Skeletal muscle satellite cell (primary cell): ENCODE results near the gene CFD.

Experiments
- H3K27me3 ChIP-seq: 2 replicates; pipeline ENCODE4 v1.7.0; 2013; ENCODE audit warnings: low read length; ENCODE audit not compliant: control insufficient read depth, insufficient read depth
- H3K36me3 ChIP-seq: 2 replicates; pipeline ENCODE4 v1.7.0; 2013; ENCODE audit warnings: mild to moderate bottlenecking, control low read depth, low read length; ENCODE audit not compliant: insufficient read depth
- H3K4me1 ChIP-seq: 2 replicates; pipeline ENCODE4 v1.7.0; 2013; ENCODE audit warnings: low read length; ENCODE audit not compliant: control insufficient read depth, insufficient read depth
- H3K4me2 ChIP-seq: 2 replicates; pipeline ENCODE4 v1.7.0; 2013; ENCODE audit warnings: mild to moderate bottlenecking, low read length
- H3K4me3 ChIP-seq: 2 replicates; pipeline ENCODE4 v1.7.0; 2013; ENCODE audit warnings: low read length
- H3K9ac ChIP-seq: 2 replicates; pipeline ENCODE4 v1.7.0; 2013; ENCODE audit warnings: mild to moderate bottlenecking, low read depth, low read length, moderate library complexity
- H3K9me3 ChIP-seq: replicated peaks from 2 replicates; pipeline ENCODE4 v1.7.0; 2013; ENCODE audit warnings: mild to moderate bottlenecking, control low read depth, low read length

CFD gene

DNA sequence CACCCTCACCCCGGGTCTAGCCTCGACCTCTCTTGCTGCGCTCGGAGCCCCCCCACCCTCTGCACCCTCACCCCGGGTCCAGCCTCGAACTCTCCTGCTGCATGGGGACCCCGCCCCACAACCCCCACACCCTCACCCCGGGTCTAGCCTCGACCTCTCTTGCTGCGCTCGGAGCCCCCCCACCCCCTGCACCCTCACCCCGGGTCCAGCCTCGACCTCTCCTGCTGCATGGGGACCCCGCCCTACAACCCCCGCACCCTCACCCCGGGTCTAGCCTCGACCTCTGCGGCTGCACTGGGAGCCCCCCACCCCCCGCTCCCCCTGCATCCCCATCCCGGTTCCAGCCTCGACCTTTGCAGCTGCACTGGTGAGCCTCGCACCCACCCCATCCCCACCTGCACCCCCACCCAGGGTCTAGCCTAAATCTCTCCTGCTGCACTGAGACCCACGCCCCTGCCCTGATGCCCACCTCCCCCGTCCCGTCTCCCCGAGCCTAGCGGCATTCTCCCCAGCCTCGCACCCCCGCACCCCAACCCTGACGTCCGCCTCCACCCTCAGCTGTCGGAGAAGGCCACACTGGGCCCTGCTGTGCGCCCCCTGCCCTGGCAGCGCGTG lies 1.8 kb downstream of the CFD start:
- Histone ChIP-seq H3K9me3 (no peaks in the 10 kb centered on the region), H3K4me2 (no peak overlapping the region), H3K27me3 (peaks cover 9% of the 10 kb centered on the region), H3K4me1 (peaks cover 6% of the 10 kb centered on the region), H3K36me3 (no peaks in the 10 kb centered on the region), H3K4me3 (no peak overlapping the region), H3K9ac (no peak overlapping the region)

DNA sequence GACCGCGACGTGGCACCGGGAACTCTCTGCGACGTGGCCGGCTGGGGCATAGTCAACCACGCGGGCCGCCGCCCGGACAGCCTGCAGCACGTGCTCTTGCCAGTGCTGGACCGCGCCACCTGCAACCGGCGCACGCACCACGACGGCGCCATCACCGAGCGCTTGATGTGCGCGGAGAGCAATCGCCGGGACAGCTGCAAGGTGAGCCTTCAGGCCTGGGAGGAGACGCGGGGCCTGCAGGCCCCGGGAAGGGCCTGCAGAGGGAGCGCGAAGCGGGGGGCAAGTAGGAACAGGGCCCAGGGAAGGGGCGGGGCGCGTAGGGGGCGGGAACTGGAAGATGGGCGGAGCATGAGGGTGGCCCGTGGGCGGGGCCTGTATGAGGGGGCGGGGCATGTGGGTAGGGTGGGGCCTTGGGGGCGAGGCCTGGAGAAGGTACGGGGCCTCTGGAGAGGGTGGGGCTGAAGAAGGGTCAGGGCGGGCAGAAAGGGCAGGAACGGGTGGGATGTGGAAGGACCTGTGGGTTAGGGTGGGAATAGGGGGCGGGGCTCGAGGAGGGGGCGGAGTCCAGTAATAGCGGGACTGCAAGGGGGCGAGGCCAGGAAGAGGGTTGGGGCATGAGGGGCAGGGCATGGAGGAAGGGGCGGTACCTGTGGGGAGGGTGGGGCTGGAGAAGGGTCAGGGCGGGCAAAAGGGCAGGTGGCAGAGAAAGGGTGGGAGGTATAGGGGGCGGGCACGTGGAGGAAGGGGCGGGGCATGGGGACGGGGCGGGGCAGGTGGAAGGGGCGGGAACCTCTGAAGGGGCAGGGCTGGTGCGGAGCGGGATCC lies 2.5 kb downstream of the CFD start:
- H3K9ac ChIP-seq, result no peak overlapping the region
- peaks cover 6% of the 10 kb centered on the region for H3K4me1 ChIP-seq
- no peaks in the 10 kb centered on the region for H3K9me3 ChIP-seq
- H3K4me3 ChIP-seq, result no peak overlapping the region
- H3K27me3 ChIP-seq, result peaks cover 9% of the 10 kb centered on the region
- no peaks in the 10 kb centered on the region for H3K36me3 ChIP-seq
- H3K4me2 ChIP-seq, result no peak overlapping the region

DNA sequence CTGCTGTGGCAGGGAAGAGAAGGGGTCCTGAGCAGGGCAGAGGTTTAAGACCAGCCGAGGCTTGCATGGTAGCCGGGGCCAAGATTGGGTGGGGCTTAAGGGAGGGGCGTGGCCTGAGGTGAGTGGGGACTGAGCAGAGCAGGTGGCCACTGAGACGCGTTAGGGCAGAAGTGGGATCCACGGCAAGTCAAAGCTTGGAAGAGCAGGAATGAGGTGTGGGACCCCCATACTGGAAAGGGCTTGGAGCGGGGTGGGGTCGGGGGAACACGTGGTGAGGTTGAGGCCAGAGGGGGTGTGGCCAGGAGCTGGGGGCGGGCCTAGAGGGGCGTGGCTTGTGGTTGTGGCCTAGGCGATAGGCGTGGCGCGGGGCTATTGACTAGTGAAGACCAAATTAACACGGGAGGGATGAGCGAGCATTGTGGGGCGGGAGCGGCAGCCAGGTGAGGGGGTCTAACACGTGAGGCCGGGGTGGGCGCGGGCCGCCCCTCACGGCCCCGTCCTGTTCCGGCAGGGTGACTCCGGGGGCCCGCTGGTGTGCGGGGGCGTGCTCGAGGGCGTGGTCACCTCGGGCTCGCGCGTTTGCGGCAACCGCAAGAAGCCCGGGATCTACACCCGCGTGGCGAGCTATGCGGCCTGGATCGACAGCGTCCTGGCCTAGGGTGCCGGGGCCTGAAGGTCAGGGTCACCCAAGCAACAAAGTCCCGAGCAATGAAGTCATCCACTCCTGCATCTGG lies 3.3 kb downstream of the CFD start:
- Histone ChIP-seq H3K4me1 (peaks cover 6% of the 10 kb centered on the region), H3K9me3 (no peaks in the 10 kb centered on the region), H3K36me3 (peaks cover 5% of the 10 kb centered on the region), H3K9ac (no peak overlapping the region), H3K27me3 (peaks cover 9% of the 10 kb centered on the region), H3K4me3 (no peak overlapping the region), H3K4me2 (no peak overlapping the region)

DNA sequence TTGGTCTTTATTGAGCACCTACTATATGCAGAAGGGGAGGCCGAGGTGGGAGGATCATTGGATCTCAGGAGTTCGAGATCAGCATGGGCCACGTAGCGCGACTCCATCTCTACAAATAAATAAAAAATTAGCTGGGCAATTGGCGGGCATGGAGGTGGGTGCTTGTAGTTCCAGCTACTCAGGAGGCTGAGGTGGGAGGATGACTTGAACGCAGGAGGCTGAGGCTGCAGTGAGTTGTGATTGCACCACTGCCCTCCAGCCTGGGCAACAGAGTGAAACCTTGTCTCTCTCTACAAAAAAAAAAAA lies 3.8 kb downstream of the CFD start:
- Histone ChIP-seq H3K4me2 (no peak overlapping the region), H3K4me1 (peaks cover 6% of the 10 kb centered on the region), H3K4me3 (no peak overlapping the region), H3K36me3 (peaks cover 10% of the 10 kb centered on the region), H3K9me3 (no peaks in the 10 kb centered on the region), H3K27me3 (peaks cover 9% of the 10 kb centered on the region), H3K9ac (no peak overlapping the region)

DNA sequence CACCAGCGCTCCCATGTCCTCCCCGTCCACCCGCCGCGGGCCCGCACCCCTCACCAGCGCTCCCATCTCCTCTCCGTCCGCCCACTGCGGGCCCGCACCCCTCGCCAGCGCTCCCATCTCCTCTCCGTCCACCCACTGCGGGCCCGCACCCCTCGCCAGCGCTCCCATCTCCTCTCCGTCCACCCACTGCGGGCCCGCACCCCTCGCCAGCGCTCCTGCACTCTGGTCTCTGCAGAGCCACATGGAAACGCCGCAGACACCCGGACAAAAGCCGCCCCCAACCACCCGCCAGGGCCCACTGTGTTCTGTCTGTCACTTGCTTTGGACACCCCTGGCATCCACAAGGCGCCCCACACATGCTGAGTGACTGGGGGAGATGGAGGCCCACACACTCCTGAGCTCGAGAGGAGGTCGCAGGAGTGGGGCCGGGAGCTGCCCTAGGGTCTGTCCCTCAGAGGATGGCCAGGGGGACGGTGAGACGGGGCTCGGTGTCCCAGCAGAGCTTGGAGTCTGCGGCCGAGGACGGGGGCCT lies 7.4 kb downstream of the CFD start:
- peaks cover 22% of the 10 kb centered on the region for H3K4me1 ChIP-seq
- H3K9ac ChIP-seq, result no peak overlapping the region
- H3K9me3 ChIP-seq, result no peaks in the 10 kb centered on the region
- no peak overlapping the region for H3K4me3 ChIP-seq
- no peaks in the 10 kb centered on the region for H3K27me3 ChIP-seq
- no peak overlapping the region for H3K4me2 ChIP-seq
- peaks cover 30% of the 10 kb centered on the region for H3K36me3 ChIP-seq

DNA sequence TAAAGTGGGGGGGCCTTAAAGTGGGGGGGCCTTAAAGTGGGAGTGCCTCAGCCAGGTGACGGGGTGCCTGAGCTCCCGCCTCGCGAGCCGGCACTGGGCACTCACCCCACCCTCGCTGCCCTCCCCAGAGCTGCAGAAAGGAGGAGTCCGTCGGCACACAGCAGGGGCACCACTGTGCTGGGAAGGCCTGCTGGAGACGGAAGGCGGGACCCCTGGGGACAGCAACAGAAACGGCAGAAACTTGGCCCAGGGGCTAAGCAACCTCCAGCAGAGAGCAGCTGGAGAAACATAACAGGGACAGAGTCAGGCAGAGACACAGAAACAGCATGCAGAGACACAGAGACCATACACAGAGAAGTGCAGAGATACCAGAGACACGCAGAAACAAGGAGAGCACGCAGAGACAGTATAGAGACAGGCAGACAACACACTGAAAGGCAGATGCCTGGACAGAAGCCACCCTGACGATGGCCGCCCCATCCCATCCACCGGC lies 7.9 kb downstream of the CFD start:
- Histone ChIP-seq H3K4me3 (no peak overlapping the region), H3K4me1 (peaks cover 27% of the 10 kb centered on the region), H3K9me3 (no peaks in the 10 kb centered on the region), H3K9ac (no peak overlapping the region), H3K36me3 (peaks cover 30% of the 10 kb centered on the region), H3K4me2 (no peak overlapping the region), H3K27me3 (no peaks in the 10 kb centered on the region)

DNA sequence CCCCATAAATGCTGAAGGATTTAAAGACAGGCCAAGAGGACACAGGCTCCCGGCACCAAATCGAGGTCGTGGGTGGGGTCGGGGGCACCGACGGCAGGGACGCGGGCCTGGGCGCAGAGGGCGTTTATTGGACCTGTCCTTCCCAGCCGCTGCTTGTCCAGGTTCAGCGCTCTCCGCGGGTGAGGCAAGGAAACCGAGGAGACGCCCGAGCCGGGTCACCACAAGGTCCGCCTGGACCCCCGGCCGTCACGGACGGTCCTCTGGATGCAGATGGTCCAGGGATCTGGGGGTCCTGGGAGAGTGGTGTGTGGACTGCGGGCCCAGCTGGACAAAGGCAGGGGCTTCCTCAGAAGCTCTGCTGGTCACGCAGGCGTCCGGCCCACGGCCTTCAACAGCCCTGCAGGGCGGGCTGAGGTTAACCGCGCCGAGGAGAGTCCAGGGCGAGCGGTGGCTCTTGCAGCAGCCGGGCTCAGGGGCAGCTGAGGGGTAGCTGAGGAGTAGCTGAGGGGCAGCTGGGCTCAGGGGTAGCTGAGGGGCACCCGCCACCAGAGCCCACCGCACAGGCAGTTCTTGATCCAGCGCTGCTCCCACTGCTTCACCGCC lies 8.5 kb downstream of the CFD start:
- H3K4me1 ChIP-seq, result peaks cover 28% of the 10 kb centered on the region
- H3K9me3 ChIP-seq, result no peaks in the 10 kb centered on the region
- no peak overlapping the region for H3K9ac ChIP-seq
- H3K36me3 ChIP-seq, result peaks cover 30% of the 10 kb centered on the region
- H3K4me3 ChIP-seq, result no peak overlapping the region
- H3K27me3 ChIP-seq, result no peaks in the 10 kb centered on the region
- H3K4me2 ChIP-seq, result no peak overlapping the region

DNA sequence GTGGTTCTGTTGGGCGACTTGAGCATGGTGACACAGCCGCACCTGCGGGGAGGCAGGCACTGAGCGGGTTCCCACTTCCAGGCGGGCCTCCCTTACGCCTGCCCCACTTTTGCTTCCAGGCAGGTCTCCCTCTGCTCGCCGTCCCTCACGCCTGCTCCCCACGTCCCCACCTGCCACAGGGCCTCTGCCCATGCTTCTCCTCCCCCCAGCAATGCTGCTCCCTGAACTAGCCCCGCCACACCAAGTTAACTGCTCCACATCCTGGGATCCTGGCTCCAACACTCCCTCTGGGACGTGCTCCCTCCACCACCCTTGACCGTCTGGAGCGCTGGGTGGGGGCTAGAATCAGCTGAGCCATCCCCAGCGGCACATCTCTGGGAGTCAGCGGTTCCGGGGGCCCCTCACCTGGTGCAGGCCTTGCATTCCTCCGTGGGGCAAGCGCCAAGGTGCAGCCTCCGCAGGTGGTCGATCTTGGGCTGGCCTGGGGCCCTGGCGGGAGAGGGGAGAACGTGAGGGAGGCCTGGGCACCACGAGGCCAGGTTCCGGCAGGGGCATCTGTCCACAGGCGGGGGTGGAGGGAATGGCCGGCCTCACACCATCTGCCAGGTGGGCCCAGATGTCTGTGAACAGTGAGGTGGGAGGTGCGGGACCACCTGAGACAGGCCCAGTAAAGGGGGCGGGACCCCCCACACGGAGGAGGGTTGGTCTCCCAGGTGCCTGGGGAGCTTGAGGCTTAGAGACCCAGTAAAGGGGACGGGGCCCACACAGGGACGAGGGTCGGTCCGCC lies 9.2 kb downstream of the CFD start:
- Histone ChIP-seq H3K27me3 (no peaks in the 10 kb centered on the region), H3K9ac (no peak overlapping the region), H3K9me3 (no peaks in the 10 kb centered on the region), H3K36me3 (peaks cover 30% of the 10 kb centered on the region), H3K4me2 (no peak overlapping the region), H3K4me3 (no peak overlapping the region), H3K4me1 (peaks cover 28% of the 10 kb centered on the region)

DNA sequence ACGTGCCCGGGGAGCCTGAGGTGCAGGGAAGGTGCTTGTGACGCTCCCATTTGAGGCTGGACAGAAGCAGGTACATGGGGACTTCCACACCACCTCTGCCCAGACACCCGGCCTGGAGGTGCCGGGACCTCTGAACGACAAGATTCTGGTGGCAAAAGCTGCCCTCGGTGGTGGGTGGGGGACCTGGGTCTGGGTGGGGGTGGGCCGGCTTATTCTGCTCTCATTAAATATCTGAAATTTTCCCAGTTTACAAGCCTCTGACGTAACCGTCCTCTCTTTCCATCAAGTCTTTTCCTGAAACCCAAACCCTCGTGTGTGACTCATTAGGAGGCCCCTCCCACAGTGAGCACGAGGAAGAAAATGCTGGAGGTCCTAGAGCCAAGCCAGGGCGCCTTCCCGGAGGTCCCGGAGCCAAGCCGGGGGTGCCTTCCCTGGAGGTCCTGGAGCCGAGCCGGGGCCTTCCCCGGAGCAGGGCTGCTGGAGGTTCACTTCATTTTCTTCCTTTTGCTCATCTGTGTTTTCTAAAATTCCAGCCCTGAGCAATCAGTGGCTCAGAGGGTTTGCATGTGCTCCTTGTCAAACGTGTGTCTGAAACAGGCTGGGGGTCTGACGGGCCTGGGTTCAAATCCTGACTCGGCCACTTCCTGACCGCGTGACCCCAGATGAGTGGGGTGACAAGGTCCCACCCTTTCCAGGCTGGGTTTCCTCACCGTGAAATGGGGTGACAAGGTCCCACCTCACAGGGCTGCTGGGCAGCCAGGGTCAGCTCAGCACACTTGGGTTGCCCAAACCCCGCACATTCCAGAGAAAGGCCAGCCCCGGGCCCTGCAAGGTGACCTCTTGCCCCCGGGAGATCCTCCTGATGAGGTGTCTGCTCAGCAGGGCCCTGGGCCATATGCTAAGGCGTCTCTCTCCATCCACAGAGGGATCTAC lies 10.0 kb downstream of the CFD start:
- H3K9me3 ChIP-seq, result no peaks in the 10 kb centered on the region
- no peaks in the 10 kb centered on the region for H3K27me3 ChIP-seq
- peaks cover 28% of the 10 kb centered on the region for H3K4me1 ChIP-seq
- no peak overlapping the region for H3K9ac ChIP-seq
- peaks cover 30% of the 10 kb centered on the region for H3K36me3 ChIP-seq
- no peak overlapping the region for H3K4me3 ChIP-seq
- H3K4me2 ChIP-seq, result peak overlapping the region; percentile 1

DNA sequence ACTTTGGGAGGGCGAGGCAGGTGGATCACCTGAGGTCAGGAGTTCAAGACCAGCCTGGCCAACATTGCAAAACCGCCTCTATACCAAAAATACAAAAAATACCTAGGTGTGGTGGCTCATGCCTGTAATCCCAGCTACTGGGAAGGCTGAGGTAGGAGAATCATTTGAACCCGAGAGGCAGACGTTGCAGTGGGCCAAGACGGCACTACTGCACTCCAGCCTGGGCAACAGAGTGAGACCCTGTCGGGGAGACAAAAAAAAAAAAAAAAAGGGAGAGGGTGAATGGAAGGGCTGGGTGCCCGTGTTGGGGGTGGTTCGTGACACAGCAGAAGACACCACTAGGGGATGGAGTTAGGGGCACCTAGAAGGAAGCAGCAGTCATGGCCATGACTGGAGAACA lies 10.8 kb downstream of the CFD start:
- Histone ChIP-seq H3K9me3 (no peaks in the 10 kb centered on the region), H3K4me1 (peaks cover 28% of the 10 kb centered on the region), H3K9ac (no peak overlapping the region), H3K4me2 (no peak overlapping the region), H3K36me3 (peaks cover 32% of the 10 kb centered on the region), H3K4me3 (no peak overlapping the region), H3K27me3 (no peaks in the 10 kb centered on the region)
